GM21619 (cell line): Measurements from ENCODE around the gene IGF2.

ENCODE experiments used
- ATAC-seq: cut with Tn5 transposase; IDR thresholded peaks from one replicate; pipeline ENCODE4 v1.9.1; 2021; ENCODE audit not compliant: unreplicated experiment

Gene IGF2

GRCh38 chr11:2154195-2154585 is 15.0 kb upstream of the IGF2 start:
- ATAC-seq: no peak

- no peak for ATAC-seq
Observed at GRCh38 chr11:2153581-2154194, 14.5 kb upstream of the IGF2 start.

- ATAC-seq: no peak
Observed at GRCh38 chr11:2151500-2152257, 12.5 kb upstream of the IGF2 start.

GRCh38 chr11:2149864-2150847 is 11.0 kb upstream of the IGF2 start:
- no peak for ATAC-seq

- ATAC-seq: no peak
Observed at GRCh38 chr11:2149460-2149859, 10.3 kb upstream of the IGF2 start.

GRCh38 chr11:2148595-2148994 is 9.4 kb upstream of the IGF2 start:
- ATAC-seq: no peak

- no peak for ATAC-seq
Observed at GRCh38 chr11:2147391-2147790, 8.2 kb upstream of the IGF2 start.

- ATAC-seq: no peak
Observed at GRCh38 chr11:2146051-2146450, 6.9 kb upstream of the IGF2 start.

GRCh38 chr11:2144544-2145248 is 5.5 kb upstream of the IGF2 start:
- no peak for ATAC-seq

- no peak for ATAC-seq
Observed at GRCh38 chr11:2143799-2144543, 4.8 kb upstream of the IGF2 start.

GRCh38 chr11:2143477-2143798 is 4.2 kb upstream of the IGF2 start:
- ATAC-seq: no peak

- ATAC-seq: peak; percentile 48
Observed at GRCh38 chr11:2142762-2143202, 3.6 kb upstream of the IGF2 start.

- no peak for ATAC-seq
Observed at GRCh38 chr11:2142300-2142759, 3.1 kb upstream of the IGF2 start.

- no peak for ATAC-seq
Observed at GRCh38 chr11:2140411-2141400, 1.5 kb upstream of the IGF2 start.

- no peak for ATAC-seq
Observed at GRCh38 chr11:2139621-2140337, 590 bp upstream of the IGF2 start.

GRCh38 chr11:2138431-2139122 is 612 bp downstream of the IGF2 start:
- no peak for ATAC-seq

GRCh38 chr11:2138068-2138430 is 1.1 kb downstream of the IGF2 start:
- no peak for ATAC-seq
